Right lung (tissue), 5 donors: ENCODE measurements around the gene ROR2. TPM values are rescaled to one million over a fixed set of nuclear protein-coding genes. Genes with fewer than 3 reads are reported as not detected.

Experiments used
- DNase-seq, 2 donors: peaks; one replicate each; pipeline ENCODE4 v3.0.0-alpha.2; 2013
- polyA plus RNA-seq, 5 donors: library from polyadenylated mRNA; unstranded; fragments of 120-200 nt; gene quantifications; one replicate each; pipeline versions ENCODE4 v1.2.1 to v1.2.3, GENCODE V29; 2013; ENCODE audit warnings: inconsistent platforms in 1 of 5, low replicate concordance in 1 of 5; ENCODE audit not compliant: insufficient read length in 5 of 5, insufficient read depth in 1 of 5

ROR2 gene
- polyA plus RNA-seq, 5 donors: 24.4 to 33.5 (median 29.7) TPM

DNA sequence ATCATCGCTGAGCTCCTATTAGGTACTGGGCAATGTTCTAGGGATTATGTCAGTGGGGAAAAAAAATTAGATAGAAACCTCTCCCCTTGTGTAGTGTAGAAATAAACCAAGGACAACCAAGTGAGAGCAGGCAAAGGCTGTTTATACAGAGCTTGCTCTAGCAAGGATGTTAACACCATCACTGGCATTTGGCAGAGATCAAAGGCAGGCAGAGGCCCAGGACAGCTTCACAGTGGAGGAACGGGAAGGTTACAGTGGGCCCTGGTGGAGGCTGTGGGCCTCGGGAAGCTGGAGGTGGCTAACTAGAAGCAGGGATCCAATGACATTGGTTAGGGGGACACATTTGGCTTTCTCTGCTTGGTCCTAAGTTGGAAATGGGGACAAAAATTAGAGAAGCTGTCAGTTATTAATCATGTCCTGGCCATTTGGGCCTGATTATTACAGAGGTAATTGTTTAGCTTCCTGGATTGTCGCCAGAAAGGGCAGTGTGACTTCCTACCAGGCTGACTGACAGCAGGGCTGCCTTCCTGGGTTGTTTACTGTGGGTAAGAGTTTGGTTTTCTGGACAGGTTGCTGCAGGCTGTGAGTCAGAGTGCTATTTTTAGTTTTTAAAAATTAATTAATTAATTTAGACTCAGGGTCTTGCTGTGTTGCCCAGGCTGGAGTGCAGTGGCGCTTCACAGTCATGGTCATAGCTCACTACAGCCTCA lies 259.3 kb downstream of the ROR2 start:
- DNase-seq: no peak

DNA sequence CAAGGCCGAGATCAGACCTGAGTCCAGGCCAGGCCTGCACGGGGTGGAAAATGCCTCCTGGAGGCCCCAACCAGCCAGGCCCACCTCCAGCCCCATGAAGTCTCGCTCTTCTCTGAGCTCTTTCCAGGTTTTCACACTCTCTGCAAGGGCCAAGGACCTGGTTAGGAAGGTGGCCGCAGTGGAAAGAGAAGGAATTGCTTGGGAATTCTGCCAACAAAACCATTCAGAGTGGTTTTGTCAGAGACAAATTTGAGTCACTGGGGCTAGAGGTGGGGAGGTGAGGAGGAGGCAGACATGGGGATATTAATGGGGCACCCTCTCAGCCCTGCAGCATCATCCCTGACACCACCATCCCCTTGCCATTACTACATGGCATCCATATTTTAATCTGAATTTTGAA lies 261.0 kb downstream of the ROR2 start:
- no peak for DNase-seq

DNA sequence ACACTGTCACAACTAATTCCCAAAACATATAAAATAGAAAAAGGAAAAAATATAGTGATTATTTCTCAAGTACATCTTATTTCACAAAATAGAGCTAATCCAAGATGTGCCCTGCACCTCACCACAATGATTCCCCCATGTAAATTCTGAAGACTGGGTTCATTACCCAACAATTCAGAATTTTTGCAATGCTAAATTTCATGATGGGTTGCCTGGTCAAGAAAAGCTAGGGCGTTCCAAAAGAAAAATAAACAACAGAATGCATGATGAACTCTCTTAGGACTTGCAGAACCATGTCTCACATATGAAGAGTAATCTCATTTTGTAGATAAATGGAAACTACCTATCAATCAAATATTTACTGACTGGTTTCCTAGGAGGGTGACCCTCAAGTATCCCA lies 266.8 kb downstream of the ROR2 start:
- DNase-seq: no peak

DNA sequence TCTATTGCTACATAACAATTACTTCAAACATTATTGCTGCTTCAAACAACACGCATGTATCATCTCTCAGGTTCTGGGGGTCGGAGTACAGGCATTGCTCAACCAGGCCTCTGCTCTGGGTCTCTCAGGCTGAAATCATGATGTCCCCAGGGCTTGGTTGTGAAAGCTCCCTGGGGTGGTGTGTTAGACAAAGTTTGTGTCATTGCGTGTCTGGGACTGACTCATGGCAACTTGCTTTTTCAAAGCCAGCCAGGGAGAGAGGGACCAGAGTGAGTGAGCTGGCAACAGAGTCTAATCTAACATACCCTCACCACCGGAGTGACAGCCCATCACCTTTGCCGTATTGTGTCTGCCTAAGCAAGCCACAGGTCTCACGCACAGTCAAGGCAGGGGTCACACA lies 267.2 kb downstream of the ROR2 start:
- no peak for DNase-seq

DNA sequence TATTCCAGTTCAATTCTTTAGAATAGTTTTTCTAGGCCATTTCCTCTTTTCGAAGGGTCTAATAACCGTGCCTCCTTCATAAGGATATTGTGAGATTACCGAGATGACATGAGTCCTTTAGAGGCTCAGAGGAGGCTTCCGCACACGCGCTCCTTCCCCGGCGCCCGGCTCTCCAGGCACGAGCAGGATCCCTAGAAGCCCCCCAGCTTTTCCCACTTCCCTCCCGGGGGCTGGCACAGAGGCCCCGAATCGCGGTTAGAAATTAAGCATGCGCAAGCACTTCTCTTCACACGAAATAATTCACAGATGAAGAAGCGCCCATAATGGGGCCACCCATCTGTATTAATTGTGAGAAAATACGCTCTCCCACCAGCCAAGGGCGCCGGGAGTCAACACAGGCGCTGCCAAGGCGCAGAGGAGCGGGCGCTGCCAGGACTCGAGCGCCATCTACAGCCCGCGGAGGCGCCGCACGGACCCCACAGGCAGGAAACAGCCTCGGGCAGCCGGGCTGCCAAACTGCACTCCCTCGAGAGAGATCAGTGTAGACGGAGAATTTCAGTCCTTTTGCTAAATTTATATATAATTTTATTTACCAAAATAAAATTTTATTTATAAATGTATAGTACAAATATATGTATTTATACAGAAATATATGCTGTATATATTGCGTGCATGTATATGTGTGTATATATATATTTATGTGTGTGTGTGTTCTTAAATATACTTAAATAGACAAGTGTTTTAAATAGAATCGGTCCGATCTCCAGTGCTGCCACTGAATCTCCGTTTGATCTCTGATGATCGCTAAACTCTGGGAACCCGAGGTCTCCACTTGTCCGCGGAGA lies 268.3 kb downstream of the ROR2 start:
- peak; percentile 76 to 78 for DNase-seq

DNA sequence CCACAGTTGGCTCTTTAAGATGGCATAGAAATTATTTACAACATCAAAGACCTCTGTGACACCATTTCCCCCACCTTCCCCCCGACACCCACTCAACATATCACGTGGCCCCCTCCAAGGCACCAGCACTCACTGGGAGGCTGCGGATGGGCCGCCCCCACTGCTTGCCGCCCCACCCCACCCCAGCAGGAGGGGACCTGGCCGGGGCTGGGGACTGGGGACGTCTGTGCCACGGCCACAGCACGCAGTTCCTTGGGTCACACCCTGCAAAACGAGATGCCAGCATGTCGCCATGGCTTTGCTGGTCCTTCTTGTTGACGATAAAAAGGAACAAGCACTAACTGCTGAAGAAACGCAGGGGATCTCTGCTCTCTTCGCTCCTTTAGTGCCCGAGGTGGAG lies 269.0 kb downstream of the ROR2 start:
- DNase-seq: no peak

DNA sequence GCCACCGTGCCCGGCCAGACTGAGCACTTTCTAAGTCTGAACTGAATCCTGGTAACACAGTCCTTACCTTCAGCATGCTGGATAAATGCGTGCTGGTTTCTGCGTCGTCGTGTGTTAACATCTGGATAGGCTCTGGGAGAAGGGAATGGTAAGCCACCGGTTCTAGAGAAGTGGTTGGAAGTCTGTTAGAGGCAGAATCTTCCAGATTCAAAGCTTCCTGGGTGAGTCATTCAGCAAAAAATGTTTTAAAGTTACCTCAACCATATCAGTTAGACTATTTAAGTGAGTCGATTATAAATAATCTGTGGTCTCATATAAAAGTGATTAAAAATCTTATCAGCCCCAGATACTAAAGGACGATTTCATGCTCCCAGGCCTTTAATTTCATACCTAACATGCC lies 269.9 kb downstream of the ROR2 start:
- no peak for DNase-seq

DNA sequence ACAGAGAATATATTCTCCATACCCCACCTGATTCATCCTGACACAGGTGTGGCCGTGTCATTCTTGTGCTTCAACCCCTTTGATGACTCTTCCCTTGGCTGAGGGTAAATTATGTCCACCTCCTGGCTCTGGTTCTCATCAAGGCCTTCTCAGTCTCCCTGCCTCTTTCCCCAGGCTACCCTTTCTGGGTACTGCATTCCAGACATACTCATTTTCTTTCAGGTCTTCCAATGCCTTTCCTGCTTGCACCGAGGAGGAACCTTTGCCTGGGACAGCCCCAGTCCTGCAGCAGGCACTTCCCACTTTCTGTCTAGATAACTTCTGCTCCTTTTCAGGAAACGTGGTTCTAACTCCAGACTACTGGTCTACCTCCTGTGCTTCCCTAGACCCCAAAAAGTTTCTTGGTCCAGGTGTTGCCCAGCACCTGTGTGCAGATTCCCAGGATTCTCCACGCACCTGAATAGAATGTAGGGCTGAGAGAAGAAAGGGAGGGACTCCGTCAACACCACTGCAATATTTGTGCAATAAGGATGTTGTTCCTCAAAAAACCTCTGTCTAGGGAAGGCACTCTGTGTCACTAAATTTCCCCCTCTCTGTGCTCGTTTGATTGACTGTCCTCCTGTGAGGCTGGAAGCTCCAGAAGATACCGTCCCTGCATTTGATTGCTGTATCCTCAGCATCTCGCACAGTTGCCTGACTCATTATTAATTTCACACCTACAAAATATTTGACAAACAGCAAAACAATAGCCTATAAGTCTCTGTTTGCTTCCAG lies 271.0 kb downstream of the ROR2 start:
- DNase-seq: no peak

DNA sequence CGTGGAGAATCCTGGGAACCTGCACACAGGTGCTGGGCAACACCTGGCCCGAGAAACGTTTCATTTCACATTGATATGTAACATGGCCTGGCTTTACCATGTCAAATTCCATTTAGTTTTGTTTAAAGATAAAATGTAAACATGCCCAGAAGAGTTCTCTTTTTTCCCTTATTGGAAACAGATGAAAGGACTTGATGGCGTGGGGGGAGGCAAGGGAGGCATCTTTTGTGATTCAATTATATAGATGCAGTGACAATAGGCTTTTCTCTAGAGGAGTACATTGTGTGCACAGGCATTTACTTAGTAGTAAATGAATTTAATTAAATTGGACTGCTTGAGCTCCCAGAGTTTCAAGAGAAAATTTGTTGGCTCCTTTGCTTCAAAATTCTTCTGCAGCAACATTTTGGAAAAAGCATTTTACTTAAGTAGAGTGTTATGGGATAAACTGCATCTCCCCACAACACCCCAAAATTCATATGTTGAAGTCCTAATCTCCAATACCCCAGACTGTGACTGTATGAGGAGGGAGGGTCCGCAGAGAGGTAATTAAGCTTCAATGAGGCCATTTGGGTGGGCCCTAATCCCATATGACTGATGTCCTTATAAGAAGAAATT lies 272.1 kb downstream of the ROR2 start:
- no peak for DNase-seq

DNA sequence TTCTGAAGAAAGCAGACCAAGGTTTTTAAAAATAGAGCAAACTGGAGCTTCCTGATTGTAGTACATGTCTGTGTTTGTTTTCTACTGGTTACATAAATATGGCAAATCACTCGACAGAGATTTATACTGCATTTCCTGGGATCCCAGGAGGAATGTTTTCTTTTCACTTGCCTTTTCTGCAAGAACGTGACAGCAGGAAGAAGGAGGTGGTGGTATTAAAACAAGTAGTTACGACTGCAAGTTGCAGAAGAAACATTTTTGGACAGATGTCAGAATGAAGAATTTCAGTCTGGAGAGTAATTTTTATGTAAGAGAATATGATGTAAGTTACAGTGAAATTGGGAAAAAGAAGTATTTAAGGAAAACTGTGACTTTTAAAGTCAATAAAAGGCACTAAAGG lies 272.7 kb downstream of the ROR2 start:
- DNase-seq: no peak

DNA sequence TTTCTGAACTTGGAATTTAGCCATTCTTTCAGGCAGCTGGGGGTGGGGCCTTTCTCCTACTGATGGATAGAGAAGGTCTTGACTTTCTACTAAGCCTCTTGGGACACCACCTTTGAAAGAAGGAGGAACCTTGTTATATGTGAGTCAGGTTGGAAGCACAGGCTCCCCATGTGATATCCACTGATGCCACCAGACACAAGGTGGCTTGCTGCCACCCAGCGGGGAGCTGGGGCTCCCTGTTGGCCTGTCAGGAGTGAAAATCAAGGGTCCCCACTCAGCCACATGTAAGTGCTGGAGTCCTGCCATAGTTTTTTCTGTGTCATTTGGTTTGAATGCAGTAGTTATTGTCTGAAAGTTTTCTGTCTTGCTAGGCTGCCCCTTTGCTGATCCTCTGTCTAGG lies 274.0 kb downstream of the ROR2 start:
- no peak for DNase-seq

DNA sequence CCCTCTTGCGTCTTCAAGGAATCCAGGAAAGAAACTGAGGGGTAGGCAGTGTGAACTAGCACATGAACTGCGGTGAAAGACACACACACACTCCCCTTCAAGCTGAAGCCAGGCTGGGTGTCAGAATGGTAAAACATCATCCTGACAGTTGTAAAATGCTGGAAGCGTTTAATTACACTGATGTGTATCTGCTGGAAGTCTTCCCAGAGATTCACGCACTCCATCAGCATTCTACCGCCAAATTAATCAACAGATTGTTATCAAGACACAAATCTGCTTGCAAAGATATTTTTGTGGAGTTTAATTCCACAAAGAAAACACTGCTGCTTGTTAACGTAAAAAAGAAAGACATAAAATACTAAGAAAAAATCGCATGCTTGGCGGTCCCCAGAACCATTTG lies 285.4 kb downstream of the ROR2 start:
- DNase-seq: no peak

DNA sequence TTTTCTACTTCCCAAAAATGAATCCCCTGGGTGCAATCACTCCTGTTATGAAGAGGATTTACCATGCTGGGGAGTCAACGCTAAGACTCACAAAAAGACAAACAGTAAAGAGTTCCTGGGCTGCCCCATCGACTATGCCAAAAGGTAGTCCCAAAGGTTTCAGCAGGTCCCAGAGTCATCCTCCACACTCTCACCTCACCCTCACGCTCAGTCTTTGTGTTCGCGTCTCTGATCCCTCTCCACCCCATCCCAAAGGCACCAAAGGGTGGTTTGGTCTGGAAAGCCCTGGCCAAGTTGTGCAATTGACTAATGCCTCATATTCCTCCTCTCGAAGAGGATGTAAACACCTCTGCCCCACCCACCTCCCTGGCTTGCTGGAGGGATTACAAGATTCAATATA lies 286.2 kb downstream of the ROR2 start:
- no peak for DNase-seq

DNA sequence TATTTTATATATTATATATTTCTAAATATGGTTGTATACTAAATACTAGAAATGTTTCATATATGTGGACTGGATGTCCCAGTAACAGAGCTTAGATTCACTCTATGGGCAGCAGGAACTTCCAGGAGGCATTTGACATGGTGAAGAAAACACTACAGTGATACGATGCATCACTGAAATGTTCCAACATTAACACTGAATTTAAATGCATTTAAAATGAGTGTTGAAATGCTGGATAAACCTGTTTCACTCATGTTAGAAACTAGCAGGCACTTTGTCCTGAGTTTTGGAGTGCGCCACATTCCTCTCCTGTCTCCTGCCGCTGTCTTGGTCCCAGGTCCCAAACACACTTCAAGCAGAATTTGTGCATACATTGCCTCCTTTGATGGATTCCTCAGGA lies 288.6 kb downstream of the ROR2 start:
- DNase-seq: no peak

DNA sequence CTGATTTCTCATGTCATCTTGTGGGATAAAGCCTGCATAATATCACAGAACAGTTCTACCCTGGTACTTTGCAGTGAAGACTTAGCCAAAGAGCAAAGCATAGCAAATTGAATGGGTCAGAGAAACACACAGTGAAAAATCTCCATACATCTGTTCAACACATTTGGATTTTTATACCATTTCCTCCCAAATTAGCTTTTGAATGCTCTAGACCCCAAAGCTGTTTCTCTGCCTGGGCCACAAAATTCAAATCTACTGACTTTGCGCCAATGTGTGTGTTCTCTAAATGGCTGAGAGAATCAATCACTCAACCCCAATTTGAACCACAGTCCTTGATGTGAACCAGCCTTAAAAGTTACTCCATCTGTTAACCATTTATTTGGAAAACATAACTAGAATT lies 289.5 kb downstream of the ROR2 start:
- no peak for DNase-seq

DNA sequence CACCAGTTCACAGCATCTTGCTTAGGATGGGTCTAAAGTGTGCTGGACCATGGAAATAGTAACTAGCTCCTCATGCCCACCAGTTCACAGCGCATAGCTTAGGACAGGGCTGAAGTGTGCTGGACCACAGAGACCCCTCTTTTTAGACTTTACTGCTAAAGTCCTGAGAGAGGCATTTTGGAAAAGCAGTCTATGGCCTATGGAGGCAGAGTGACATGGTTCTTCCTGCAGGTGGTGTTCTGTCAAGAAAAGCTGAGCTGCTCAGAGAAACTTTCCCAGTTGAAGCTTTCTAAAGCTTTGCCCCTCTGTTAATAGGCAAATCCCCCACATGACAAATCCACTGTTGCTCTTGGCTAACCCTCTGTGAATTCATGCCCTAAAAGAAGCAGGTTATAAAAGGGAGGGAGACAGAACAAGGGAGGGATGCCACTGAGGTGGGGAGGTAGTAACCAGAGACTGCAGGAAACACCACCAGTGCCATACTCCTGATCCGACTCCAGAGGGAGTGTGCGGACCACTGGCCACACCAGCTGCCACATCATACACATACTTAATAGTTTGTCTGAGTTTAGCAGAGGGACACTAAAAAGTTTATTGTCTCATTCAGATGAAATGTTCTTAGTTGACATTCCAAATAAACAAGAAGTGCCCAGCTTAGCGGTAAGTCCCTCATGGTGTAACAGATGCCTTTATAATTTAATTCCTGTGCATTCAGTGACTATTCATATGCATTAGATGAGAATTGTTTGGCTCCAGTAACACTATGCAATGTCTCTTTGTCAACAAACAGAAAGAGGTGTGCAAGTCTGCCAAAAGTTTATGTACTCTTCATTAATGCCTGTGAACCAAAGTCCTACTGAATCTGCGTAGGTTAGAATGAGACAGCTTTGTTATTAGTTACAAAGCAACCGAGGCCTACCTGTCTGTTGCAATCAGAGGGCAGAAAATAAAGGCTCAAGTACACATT lies 290.2 kb downstream of the ROR2 start:
- no peak for DNase-seq

DNA sequence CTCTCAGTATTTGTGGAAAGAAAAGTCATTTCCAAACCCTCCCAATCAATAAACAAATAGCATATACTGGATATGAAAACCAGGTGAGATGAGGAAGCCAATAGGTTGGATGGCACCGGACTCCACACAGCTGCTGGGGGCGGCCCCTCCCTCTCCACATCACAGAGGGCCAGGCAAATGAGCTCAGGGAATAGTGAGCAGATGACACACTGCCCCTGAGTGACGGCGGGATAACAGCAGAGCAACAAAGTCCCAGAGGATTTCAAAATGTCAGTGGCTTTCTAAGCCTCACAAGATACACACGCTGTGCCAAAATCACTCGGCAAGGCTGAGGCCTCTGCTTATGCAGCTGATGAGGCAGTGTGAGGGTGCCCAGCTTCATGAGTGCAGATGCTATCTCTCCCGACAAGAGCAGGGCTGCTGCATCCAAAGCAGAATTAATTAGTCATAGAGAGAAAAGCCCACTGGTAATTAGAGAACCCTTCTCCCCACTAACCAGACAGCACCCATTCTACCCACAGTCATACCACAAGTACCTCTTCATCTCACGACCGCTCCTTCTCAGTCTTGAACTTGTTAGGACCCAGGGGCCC lies 291.4 kb downstream of the ROR2 start:
- no peak for DNase-seq

DNA sequence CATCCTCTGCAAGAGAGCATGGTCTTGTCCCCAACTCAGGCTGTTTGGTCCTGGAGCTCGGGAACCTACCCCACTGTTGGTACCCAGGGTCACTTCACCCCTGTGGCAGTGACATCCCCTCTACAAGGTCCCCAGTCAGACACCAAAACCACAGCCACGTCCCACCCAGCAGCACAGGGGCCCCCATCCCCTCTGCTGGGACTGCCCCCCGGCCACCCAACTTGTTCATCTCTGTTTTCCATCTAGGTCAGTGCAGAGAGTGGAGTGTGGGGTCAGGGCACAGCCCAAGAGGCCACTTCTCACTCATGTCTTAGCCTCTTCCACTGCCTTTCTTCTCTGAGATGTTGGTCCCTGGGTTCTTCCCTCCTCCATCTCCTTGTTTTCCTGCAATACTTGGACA lies 292.5 kb downstream of the ROR2 start:
- DNase-seq: no peak

DNA sequence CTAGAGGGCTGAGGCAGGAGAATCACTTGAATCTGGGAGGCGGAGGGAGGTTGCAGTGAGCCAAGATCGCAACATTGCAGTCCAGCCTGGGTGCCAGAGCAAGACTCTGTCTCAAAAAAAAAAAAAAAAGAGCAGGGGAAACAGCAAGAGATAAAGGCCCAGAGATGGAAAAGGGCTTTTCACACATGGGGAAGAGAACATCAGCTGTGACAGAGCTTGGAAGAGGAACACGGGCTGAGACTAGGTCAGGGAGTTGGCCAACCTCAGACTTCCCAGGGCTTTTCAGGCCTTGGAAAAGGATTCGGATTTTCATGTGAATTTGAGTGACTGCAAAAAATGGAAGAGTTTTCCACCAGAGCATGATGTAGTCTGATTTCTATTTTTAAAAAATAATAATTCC lies 294.4 kb downstream of the ROR2 start:
- no peak for DNase-seq

DNA sequence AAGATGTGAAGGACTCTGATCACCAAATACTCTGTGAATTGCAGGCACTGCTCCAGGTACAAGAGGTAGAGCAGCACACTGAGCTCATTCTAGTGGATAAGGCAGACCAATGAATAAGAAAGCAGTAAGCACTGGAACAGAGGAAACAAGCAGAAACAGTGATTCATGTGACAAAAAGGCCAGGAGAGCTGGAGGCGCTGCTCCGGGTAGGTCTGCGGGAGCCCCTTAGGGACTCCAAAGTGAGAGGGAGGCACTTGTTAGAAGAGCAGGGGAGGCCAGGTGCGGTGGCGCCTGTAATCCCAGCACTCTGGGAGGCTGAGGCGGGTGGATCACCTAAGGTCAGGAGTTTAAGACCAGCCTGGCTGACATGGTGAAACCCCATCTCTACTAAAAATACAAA lies 294.8 kb downstream of the ROR2 start:
- DNase-seq: no peak

DNA sequence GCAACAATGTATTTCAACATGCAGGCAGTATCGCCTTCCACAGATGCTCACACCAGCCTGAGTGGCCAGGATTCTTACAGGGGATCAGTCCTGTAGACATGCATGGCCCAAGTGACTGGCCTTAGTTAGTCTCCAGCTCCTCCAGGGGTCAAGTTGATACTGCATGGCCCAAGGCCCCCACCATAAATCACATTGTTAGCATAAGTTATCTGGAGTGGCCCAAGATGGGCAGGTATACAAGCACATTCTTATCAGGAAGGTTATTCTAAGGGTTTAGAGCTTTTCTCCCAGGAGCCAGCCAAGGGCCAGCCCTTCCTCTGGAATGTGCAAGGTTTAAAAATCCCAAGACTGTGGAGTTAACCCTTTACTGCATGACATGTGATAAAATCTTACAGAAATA lies 295.5 kb downstream of the ROR2 start:
- no peak for DNase-seq
